ENCODE data around the gene FGA.
"Not testable (repeated sequence)": the region's sequence is repeated elsewhere in the genome, so short reads cannot be mapped to it uniquely, and the experiment has no call there.

Gene FGA

GRCh38 chr4:154606728-154607723, 16.5 kb upstream of the FGA start:
- DNase-seq = no peak

GRCh38 chr4:154604696-154605200, 14.2 kb upstream of the FGA start:
- no peak for DNase-seq

- no peak for DNase-seq
These were observed 12.7 kb upstream of the FGA start for GRCh38 chr4:154603033-154603943.

GRCh38 chr4:154602404-154603020, 12.0 kb upstream of the FGA start:
- no peak for DNase-seq

- DNase-seq = no peak
These were observed 7.5 kb upstream of the FGA start for GRCh38 chr4:154597798-154598774.

GRCh38 chr4:154597281-154597680, 6.7 kb upstream of the FGA start:
- not testable (repeated sequence) for DNase-seq

GRCh38 chr4:154595807-154596206, 5.3 kb upstream of the FGA start:
- no peak for DNase-seq

- not testable (repeated sequence) for DNase-seq
These were observed 3.8 kb upstream of the FGA start for GRCh38 chr4:154594343-154594742.

GRCh38 chr4:154593868-154594267, 3.3 kb upstream of the FGA start:
- no peak for DNase-seq

GRCh38 chr4:154591890-154592289, 1.3 kb upstream of the FGA start:
- no peak for DNase-seq

GRCh38 chr4:154589296-154590197, 995 bp downstream of the FGA start:
- no peak for DNase-seq

- DNase-seq = no peak
These were observed 2.3 kb downstream of the FGA start for GRCh38 chr4:154588198-154588597.

GRCh38 chr4:154586296-154587033, 4.1 kb downstream of the FGA start:
- no peak for DNase-seq

GRCh38 chr4:154585369-154586018, 5.0 kb downstream of the FGA start:
- no peak for DNase-seq

GRCh38 chr4:154584259-154584658, 6.3 kb downstream of the FGA start:
- DNase-seq = no peak

GRCh38 chr4:154583677-154584076, 6.9 kb downstream of the FGA start:
- no peak for DNase-seq

GRCh38 chr4:154583230-154583629, 7.3 kb downstream of the FGA start:
- DNase-seq = no peak

GRCh38 chr4:154582723-154583122, 7.8 kb downstream of the FGA start:
- no peak for DNase-seq

GRCh38 chr4:154579927-154580326, 10.6 kb downstream of the FGA start:
- no peak for DNase-seq

Data from NCI-H1105 (cell line).